ENCODE results near the gene ARHGAP32.
A peak's percentile ranks its signal among the peaks of the same experiment; 100 is the strongest.

ARHGAP32 gene

DNA sequence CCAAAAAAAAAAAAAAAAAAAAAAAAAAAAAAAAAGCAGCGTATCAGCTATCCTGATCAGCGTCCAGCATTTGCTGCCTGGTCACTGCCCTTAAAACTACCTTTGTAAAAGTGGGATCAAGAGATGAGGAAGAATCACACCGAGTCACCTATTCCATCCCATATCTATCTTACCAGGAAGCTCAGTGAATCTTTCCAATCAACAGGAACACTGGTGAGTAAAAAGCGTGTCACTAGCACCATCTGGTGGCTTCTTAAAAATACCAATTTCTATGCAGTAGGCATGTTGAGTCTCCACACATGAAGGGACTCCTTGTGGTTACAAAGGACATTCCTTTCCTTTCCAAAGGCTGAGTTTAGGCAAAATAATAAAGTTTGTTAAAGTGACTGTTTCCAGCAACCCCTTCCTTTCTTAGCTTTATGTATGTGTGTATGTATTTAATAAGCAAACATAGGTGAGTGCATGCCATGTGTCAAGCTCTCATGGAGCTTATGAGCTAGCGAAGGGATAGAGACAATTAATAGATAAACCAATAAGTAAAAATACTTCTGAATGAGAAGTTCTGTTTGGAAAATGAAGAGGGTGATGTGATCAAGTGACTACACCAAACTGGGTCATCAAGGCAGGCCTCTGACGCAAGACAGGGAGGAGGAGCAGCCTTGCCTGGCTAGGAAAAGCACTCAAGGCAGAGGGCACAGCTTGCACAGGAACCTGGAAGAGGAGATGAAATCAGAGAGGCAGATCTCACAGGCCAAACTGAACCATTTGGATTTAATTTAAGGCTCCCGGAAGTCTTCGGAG is 235.5 kb downstream of the ARHGAP32 start:
- DNase-seq (ENCODE audit: low read depth) = peak; percentile 63

GRCh38 chr11:128955636-128956035 is 236.5 kb downstream of the ARHGAP32 start:
- DNase-seq (ENCODE audit: low read depth) = no peak

DNA sequence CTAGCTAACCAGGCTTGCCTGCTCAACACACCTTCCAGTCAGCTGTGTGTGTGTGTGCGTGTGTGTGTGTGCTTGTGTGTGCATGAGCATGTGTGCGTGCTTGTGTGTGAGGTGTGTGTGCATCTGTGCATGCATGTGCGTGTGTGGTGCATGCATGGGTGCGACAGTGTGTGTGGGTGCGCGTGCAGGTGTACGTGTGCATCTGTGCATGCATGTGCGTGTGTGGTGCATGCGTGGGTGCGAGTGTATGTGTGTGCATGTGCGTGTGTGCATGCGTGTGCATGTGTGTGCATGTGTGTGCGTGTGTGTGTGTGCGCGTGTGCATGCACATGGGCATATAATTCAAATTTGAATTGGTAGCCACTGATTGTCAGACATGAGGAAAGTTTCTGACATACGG is 239.0 kb downstream of the ARHGAP32 start:
- no peak for DNase-seq (ENCODE audit: low read depth)

GRCh38 chr11:128949791-128950454 is 242.2 kb downstream of the ARHGAP32 start:
- DNase-seq (ENCODE audit: low read depth) = no peak

- DNase-seq (ENCODE audit: low read depth) = no peak
These were observed 243.5 kb downstream of the ARHGAP32 start for GRCh38 chr11:128948583-128948982.

- no peak for DNase-seq (ENCODE audit: low read depth)
These were observed 244.4 kb downstream of the ARHGAP32 start for GRCh38 chr11:128947773-128948172.

GRCh38 chr11:128946648-128947047 is 245.5 kb downstream of the ARHGAP32 start:
- no peak for DNase-seq (ENCODE audit: low read depth)

DNA sequence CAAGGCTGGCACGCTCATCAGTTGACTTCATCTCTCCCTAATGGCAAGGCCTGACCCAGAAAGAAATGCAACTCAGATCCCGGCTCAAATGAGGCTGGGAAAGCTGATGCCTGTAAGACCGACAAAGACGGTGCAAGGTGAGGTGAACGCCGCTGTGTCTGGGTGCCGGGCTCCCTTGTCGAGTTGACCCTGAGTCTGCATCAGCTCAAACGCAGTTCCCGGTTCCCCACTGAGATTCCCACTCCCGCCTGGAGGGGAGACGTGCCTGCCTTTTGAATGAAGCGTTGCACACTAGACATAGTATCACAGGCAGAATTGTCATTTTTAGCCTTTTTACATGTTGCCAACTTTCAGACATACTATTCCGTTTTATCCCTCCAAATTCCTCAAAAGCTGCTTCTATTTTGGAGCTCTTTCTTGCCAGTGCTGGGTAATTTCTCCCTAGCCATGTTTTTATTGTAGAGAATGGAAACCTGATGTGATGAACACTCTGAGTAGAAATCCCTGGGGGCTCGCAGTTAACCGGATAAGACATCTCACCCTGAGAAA is 248.6 kb downstream of the ARHGAP32 start:
- no peak for DNase-seq (ENCODE audit: low read depth)

GRCh38 chr11:128942817-128943427 is 249.2 kb downstream of the ARHGAP32 start, which contains the start of gene TP53AIP1:
Gene TP53AIP1 (minus strand): TSS chr11:128942871. CDS start chr11:128937818, 5,053 bp downstream.
- no peak for DNase-seq (ENCODE audit: low read depth)

DNA sequence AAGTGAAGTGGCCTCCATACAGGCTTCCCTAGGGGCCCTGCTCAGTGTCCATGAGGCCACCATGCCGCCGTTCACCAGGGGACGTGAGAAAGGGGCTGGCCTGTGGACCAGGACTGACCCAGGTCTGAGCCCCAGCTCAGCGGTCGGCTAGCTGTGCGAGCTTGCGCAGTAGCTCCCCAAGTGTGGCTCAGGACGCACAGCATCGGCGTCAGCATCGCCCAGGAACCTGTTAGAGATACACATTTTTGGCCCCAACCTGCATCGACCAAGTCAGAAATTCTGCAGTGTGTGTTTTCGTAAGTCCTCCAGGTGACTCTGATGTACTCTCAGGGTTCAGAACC is 249.9 kb downstream of the ARHGAP32 start:
- DNase-seq (ENCODE audit: low read depth) = no peak

DNA sequence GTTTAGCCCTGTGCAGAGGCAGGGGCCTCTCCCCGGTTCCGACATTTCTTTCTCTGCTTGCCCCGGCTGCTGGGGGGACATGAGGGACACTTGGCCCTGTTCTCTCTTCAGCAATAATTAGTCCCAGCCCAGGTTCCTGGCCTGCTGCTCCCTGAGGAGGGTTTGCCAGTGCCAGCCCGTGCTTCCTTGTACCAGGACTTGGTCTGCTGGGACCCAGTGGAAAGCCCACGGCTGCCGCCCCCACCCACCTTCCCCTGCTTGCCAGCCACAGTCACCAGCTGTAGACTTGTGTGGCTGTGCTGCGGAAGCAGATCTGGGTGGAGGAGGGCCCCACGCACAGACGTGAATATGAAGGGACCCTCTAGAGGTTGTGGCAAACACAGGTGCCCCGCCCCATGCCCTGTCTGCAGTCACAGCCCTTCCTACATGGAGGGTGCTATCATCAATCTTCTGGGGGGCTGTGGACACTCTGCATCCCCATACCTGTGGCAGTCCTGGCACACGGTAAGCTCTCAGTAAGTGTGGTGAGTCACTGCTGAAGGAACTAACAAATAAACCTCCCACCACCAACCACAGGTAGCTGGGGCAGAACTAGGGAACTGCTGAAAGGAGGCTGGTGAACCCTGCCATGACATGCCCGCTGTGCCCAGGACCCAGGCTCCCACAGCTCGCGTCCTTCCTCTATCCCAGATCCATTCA is 250.4 kb downstream of the ARHGAP32 start:
- no peak for DNase-seq (ENCODE audit: low read depth)

DNA sequence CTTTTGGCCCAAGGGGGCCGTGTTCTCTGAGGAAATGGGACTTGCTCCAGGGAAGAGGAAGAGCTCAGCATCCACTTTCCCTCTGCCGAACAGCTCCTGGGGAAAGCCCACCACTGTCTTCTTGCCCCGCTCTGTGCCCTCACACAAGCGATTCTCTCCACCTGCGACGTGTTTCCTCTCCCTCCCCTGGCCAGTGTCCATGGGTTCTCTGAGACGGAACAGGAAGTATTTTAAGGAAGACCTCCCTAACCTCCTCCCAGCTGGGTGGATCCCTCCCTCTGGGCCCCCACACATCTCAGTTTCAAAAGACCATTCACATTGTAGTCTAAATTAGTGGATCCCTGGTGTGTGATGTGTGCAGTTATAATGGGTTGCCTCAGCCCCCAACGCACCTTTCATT is 251.0 kb downstream of the ARHGAP32 start:
- no peak for DNase-seq (ENCODE audit: low read depth)

- no peak for DNase-seq (ENCODE audit: low read depth)
These were observed 251.5 kb downstream of the ARHGAP32 start for GRCh38 chr11:128940603-128941002.

DNA sequence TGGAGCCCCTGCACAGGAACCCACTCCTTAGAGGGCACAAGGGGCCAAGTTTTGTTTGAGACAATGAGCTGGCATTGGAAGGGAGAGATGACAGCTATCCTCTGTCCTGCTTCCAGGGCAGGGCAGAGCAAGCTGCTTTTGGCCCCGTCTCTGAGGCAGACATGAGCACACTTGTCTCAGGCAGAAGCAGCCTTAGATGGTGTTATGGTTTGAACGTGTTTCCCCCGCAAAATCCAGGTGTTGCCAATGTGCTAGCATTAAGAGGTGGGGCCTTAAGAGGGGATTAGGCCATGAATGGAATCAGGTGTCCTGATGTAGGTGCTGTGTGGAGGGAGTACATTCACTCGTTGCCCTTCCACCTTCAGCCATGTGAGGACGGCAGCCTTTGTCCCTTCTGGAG is 252.0 kb downstream of the ARHGAP32 start:
- no peak for DNase-seq (ENCODE audit: low read depth)

DNA sequence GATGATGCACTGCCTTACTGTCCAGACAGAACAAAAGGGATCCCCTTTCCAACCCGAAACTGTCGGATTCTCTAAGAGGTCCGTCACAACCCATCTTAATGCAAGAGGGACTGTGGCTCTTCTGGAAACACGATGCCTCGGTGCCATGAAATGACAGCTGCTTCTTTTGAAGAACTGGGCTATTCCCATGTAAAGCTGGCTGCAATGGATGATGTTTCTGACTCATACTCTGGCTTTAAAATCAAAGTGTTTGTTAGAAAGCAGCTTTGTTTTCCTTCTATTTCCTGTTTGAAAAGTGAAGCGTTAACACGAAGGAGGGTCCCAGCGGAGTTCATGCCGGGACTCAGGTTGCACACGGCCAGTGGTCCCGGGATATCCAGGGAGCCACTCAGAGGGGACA is 252.5 kb downstream of the ARHGAP32 start:
- DNase-seq (ENCODE audit: low read depth) = no peak

DNA sequence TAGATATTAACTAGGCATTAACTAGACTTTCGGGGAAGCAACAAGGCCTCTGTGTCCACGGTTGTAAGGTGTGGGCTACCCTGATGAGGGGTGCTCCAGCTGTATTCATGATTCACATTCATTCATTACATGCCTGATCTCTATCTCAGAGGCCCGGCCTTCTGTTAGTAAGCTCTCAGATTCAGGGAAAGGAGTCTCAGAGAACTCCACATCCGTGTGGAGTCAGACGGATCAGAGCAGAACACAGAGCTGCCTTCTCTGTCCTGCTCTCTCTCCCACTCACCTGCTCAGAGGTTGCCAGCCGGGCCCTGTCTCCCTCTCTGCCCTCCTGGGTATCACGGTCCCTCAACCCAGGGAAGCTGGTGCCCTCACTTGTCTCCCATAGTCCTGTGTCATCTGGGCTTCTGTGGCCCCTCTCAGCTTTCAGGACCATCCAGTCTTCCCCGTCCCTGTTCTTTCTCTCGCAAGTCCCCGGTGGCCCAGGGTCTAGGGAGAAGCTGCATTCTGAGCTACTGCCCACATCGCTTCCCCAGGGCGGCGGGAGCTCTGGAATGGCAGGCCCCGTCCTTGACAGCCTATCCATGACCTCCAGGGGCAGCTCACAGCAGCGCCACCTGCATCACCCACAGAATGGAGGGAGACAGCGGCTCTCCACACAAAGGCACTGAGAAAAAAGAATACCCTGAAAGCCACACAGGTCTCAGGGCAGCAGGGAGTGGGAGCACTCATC is 253.8 kb downstream of the ARHGAP32 start:
- no peak for DNase-seq (ENCODE audit: low read depth)

DNA sequence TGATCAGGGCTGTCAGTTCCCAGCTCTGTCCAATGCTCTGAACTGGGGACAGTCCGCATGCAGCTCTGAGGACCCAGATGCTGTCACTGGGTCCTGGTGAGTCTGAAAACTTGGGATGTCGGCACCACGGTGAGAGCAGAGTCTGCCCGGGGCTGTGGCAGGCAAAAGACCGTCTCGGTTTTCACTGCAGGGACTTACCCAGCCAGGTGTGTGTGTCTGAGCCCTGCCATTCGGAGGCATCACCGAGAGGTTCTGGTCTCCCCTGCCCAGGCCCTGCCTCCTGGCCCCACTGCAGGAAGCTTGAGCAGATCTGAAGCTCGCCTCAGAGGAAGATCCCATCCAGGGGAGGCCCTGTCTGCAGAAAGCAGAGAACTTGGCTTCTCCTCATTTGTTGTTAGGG is 254.6 kb downstream of the ARHGAP32 start:
- no peak for DNase-seq (ENCODE audit: low read depth)

GRCh38 chr11:128936606-128937251 is 255.4 kb downstream of the ARHGAP32 start:
- no peak for DNase-seq (ENCODE audit: low read depth)

DNA sequence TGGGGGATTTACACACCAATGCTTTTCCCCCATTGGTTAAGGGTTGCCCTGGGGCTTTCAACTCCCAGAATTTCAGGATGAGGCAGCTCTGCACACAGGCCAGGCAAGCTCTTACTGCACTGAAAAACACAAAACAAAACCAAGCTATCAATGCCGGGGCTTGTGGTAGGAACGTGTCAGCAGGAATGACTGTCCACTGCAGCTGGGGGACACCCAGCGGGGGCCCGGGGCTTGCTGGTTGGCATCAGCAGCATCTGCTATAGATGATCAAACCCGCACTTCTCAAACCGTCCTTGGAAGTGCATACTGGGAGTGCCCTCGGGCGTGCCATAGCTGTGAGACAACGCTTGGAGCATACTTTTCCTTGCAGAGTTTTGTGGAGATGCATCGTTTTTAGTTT is 257.2 kb downstream of the ARHGAP32 start:
- DNase-seq (ENCODE audit: low read depth) = no peak

GRCh38 chr11:128934351-128934750 is 257.8 kb downstream of the ARHGAP32 start:
- DNase-seq (ENCODE audit: low read depth) = no peak
